Spleen (tissue), 7 donors: ENCODE measurements around the gene VPS8.

Experiments
- CTCF ChIP-seq, 11 experiments: fragments of 200-600 bp in 7 of 11; fragments of 450-650 bp in 4 of 11; sonication (generic) in 4 of 11; IDR thresholded peaks in 8 of 11; conservative IDR thresholded peaks in 3 of 11; 1 replicate in 7 of 11; 2 replicates in 4 of 11; pipeline versions ENCODE4 v1.4.0 to v1.8.0; 2016 to 2021; ENCODE audit warnings: antibody characterized with exemption in 11 of 11, inconsistent platforms in 4 of 11, mild to moderate bottlenecking in 1 of 11
- POLR2A ChIP-seq, 3 donors: fragments of 450-650 bp; IDR thresholded peaks; one replicate each; pipeline ENCODE4 v1.5.1; 2017; ENCODE audit warnings: antibody characterized with exemption in 3 of 3, mild to moderate bottlenecking in 1 of 3
- POLR2AphosphoS5 ChIP-seq, 3 donors: sonication (generic); formaldehyde crosslinking; IDR thresholded peaks; one replicate each; pipeline ENCODE4 v1.5.1; 2017; ENCODE audit warnings: antibody characterized with exemption in 3 of 3
- donor health status: DM: no; HTN: no; CAD: no; lungs with moderate emphysema.
- donor health status: DM: no; HTN: no; CAD: no.
- donor health status: DM: no; HTN: no; CAD: no.

GRCh38 chr3:184884359-184885017 is 72.5 kb downstream of the VPS8 start:
- TF ChIP-seq POLR2A (IDR thresholded peaks at IDR 0.05), result no peak
- no peak for TF ChIP-seq CTCF (IDR thresholded peaks at IDR 0.05 in 8 of 11, conservative IDR thresholded peaks at IDR 0.05 in 3 of 11)
- TF ChIP-seq POLR2AphosphoS5 (IDR thresholded peaks at IDR 0.05), result no peak
